Measurements from ENCODE around the gene PAX8. TPM values are rescaled to one million over a fixed set of nuclear protein-coding genes. Genes with fewer than 3 reads are reported as not detected.

Gene PAX8
- total and polyA plus RNA-seq, 11 donors, result 0.44 to 2.3 (median 0.53) TPM; not detected in 4

- Histone ChIP-seq H3K4me1 (peaks cover 3 to 28% (median 22%) of the 10 kb centered on the region in 12 donors), H3K27ac (peak overlapping the region in 11 of 12 donors; percentile 41 to 79 (median 67)), H3K9me3 (no peaks in the 10 kb centered on the region), H3K36me3 (no peaks in the 10 kb centered on the region), H3K4me3 (peak overlapping the region in 2 of 12 donors; percentile 6 to 19), H3K27me3 (no peaks in the 10 kb centered on the region)
- 64 to 70% (median 67%) methylated on average over 13 of the region's 13 CpGs for WGBS, 4 donors
- peak in 2 of 5 donors; percentile 58 to 71 for DNase-seq
- TF ChIP-seq POLR2A (IDR thresholded peaks at IDR 0.05), result peak in 1 of 2 donors; percentile 32
- no peak for TF ChIP-seq CTCF (IDR thresholded peaks at IDR 0.05)
- intact Hi-C loops (cut with DNase I), result no loop called here
- peak in 3 of 4 donors; percentile 56 to 77 (median 63) for ATAC-seq
Observed at GRCh38 chr2:113211226-113212105, 67.3 kb downstream of the PAX8 start.

- H3K4me3 ChIP-seq, result no peak overlapping the region
- H3K36me3 ChIP-seq, result no peaks in the 10 kb centered on the region
- no peak overlapping the region for H3K27ac ChIP-seq
- intact Hi-C loops (cut with DNase I), result loop anchor here in 1 of 10 donors (5.0 kb wide), 1 partner anchor 38 kb away; no protein-coding TSS in a partner anchor
- WGBS, 4 donors, result 84 to 89% (median 88%) methylated on average over 15 of the region's 15 CpGs
- H3K4me1 ChIP-seq, result peaks cover 3 to 26% (median 21%) of the 10 kb centered on the region in 12 donors
- DNase-seq (no peak), ATAC-seq (no peak)
- no peaks in the 10 kb centered on the region for H3K9me3 ChIP-seq
- no peak for TF ChIP-seq CTCF (IDR thresholded peaks at IDR 0.05)
- TF ChIP-seq POLR2A (IDR thresholded peaks at IDR 0.05), result no peak
- H3K27me3 ChIP-seq, result no peaks in the 10 kb centered on the region
Observed at GRCh38 chr2:113209646-113210171, 69.0 kb downstream of the PAX8 start.

GRCh38 chr2:113209011-113209645, 69.6 kb downstream of the PAX8 start:
- Histone ChIP-seq H3K36me3 (no peaks in the 10 kb centered on the region), H3K27ac (no peak overlapping the region), H3K9me3 (no peaks in the 10 kb centered on the region), H3K27me3 (no peaks in the 10 kb centered on the region), H3K4me1 (peaks cover 3 to 26% (median 21%) of the 10 kb centered on the region in 12 donors), H3K4me3 (no peak overlapping the region)
- no peak for DNase-seq
- intact Hi-C loops (cut with DNase I), result loop anchor here in 1 of 10 donors (5.0 kb wide), 1 partner anchor 38 kb away; no protein-coding TSS in a partner anchor
- 86 to 91% (median 88%) methylated on average over 8 of the region's 8 CpGs for WGBS, 4 donors
- TF ChIP-seq CTCF (IDR thresholded peaks at IDR 0.05) (no peak), POLR2A (IDR thresholded peaks at IDR 0.05) (no peak)
- no peak for ATAC-seq

GRCh38 chr2:113208396-113208795, 70.3 kb downstream of the PAX8 start:
- H3K36me3 ChIP-seq, result no peaks in the 10 kb centered on the region
- no peak for TF ChIP-seq POLR2A (IDR thresholded peaks at IDR 0.05)
- no peak for TF ChIP-seq CTCF (IDR thresholded peaks at IDR 0.05)
- H3K27ac ChIP-seq, result no peak overlapping the region
- DNase-seq, result no peak
- H3K4me1 ChIP-seq, result peaks cover 3 to 26% (median 20%) of the 10 kb centered on the region in 12 donors
- no peak for ATAC-seq
- H3K4me3 ChIP-seq, result no peak overlapping the region
- WGBS, 4 donors, result 92 to 98% (median 94%) methylated on average over 5 of the region's 5 CpGs
- no peaks in the 10 kb centered on the region for H3K9me3 ChIP-seq
- no peaks in the 10 kb centered on the region for H3K27me3 ChIP-seq
- intact Hi-C loops (cut with DNase I), result loop anchor here in 1 of 10 donors (5.0 kb wide), 1 partner anchor 39 kb away; no protein-coding TSS in a partner anchor

All from heart left ventricle (tissue), 16 donors.